ENCODE results near the gene POLN. TPM values are rescaled to one million over a fixed set of nuclear protein-coding genes. Genes with fewer than 3 reads are reported as not detected.

POLN gene
- total RNA-seq, 1 experiment from 2014 or later: 0.24 TPM

DNA sequence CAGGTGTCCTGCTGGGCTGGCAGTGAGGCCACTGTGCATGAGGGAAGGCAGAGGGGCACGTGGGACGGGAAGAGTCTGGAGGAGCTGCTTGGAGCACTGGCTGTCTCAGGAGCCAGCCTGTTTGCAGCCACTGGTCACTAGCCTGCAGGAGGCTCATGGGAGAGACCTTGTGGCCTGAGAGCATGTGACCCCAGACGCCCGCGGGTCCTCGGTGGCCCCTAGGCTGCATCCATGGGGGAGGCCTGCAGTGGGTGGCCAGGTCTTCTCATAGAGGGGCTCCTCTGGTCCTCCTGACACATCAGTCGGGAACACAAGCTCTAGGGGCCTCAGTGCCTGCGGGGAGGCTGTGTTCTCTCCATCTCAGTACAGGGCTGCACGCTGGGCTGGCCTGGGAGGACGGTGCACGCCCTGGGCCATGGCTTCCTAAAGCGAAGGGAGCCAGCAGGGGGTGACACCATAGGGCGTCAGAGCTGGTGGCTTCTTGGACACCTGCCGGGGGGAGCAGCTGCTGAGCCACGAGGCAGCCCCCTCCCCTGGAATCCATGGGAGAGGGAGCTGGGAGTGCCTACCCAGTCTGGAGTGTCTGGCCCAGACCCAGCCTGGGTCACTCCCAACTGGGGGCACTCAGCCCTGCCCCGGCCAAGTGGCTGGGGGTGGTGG, 170.5 kb downstream of the POLN start:
- no peak for DNase-seq (ENCODE audit: low read depth)

GRCh38 chr4:2070421-2071251, 171.3 kb downstream of the POLN start:
- no peak for DNase-seq (ENCODE audit: low read depth)

DNA sequence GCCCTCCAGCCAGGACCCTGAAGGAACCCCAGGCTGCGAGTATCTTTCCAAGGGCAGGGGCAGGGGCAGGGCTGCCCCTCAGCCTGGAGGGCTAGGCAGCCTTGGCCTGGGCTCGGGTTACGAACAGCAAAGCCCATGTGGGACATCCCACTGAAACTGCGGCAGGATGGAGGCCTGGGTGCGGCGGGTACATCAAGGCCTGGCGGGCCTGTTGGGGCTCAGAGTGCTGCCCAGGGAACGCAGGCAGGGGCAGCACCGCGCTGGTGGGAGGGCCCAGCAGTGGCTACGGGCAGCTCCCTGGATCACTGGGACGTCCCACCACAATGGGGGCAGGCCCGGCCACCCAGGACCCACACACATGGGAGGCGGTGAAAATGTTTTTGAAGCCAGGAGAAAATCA, 171.9 kb downstream of the POLN start:
- no peak for DNase-seq (ENCODE audit: low read depth)

GRCh38 chr4:2069161-2069971, 172.6 kb downstream of the POLN start:
- DNase-seq (ENCODE audit: low read depth): no peak

DNA sequence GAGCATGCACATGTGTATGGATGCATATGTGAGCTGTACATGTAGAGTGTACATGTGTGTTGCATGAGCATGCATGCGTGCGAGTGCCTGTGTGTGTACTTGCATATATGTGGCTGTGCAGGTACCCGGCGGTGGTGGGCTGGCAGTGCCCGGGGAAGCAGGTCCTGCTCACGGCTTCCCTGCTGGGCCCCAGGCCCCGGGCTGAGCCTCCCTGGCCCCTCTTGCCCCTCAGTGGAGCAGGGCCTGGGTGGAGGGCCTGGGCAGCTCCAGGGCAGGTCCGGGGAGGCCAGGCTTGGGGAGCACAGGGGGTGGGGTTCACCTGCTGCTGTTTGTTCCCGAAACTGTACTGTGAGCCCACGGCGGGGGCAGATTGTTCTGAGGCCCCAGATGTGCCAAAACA, 173.4 kb downstream of the POLN start:
- DNase-seq (ENCODE audit: low read depth): no peak

DNA sequence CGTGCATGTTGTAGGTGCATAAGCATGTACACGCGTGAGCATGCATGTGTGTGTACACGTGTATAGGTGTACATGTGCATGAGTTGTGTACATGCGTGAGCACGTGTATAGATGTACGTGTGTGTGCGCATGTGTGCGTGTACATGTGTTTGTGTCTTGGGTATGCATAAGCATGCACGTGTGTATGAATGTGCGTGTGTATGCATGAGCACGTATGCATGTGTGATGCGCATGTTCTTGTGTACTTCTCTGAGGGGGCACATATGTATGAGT, 173.8 kb downstream of the POLN start:
- DNase-seq (ENCODE audit: low read depth): no peak

DNA sequence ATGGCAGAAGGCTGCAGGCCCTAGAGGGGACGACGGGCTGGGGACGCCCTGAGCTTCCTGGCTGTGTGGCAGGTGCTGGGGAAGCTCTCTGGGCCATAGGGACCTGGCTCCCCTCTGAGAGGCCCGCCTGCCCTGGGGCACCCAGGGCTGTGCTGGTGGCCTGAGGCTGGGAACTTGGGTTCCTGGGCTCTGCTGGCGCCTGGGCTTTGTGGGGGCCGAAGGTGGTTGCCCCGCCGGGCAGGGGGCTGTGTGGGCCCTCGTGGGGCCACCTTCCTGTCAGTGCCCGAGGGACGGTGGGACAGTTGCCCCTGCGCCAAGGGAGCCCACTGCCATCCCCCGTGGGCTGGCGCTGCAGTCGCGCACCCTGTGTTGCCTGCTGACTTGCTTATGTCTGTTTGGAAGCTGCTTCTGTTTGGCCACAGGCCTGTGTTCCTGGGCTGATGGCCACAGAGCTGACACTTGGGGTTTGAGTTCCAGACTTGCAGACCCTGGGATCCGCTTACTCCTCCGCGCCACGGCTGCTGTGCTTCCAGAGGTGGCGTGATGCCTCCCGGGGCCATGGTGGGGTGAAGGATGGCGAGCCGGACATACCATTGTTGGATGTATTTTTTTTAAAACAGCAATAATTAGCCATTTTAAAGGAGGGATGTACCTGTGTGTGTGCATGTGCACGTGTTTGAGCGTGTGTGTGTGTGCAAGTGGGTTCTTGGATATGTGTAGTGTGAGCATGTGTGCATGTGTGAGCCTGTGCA, 174.3 kb downstream of the POLN start:
- no peak for DNase-seq (ENCODE audit: low read depth)

GRCh38 chr4:2066571-2067445, 175.1 kb downstream of the POLN start:
- DNase-seq (ENCODE audit: low read depth): no peak

DNA sequence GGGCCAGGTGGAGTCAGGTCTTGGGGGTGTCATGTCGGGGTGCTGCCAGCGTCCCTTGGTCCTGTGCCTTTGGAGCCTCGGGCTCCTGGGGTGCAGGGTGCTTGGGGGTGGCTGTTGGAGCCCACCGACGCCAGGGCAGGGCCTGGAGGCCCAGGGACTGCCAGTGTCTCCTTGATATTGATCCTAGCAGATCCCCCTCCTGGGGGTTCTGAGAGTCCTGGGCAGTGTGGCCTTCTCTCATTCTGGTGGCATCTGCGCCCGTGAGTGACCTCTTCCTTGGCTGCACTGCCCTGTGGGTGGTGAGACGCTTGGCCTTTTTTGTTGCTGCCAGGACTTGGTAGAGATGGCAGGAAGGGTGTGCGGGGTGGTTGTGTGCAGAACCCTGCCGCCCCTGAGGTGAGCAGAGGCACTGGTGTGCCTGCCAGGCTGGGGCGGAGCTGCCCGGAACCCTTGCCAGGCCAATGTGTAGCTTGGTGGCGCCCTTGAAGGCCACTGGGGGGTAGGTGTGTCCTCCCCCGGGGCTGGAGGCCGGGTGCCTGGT, 175.8 kb downstream of the POLN start:
- DNase-seq (ENCODE audit: low read depth): no peak

GRCh38 chr4:2065106-2065930, 176.6 kb downstream of the POLN start:
- DNase-seq (ENCODE audit: low read depth): no peak

DNA sequence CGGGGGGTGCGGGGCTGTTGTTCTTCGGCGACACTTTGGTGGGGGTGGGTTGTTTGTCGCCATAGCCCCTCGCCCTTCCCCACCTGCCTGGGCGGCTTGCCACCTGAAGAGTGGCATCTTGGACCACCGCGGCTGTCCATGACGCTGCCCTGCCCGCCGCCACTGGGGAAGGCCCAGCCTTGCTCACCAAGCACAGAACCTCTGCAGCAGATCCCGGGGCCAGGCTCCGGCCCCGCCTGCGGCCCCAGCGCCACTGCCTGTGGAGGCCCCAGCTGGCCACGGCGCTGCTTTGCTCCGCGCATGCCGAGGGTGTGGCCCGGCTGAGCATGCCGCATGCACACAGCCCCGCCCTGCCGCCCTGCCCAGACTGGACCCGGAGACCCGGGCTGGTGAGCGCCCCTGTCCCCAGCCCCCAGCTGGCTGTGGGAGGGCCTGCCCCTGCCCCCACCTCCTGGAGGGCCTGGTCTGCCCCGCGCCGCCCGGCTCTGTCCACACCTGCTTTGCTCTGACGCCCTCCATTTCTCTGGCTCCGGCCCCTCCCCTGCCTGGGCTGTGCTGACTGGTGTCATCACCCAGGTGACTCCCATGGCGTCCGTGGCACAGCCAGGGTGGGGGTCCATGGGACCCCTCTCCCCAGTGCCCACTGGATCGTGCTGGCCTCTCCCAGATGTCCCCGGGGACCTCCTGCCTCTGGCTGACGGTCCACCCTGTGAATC, 177.5 kb downstream of the POLN start:
- no peak for DNase-seq (ENCODE audit: low read depth)

DNA sequence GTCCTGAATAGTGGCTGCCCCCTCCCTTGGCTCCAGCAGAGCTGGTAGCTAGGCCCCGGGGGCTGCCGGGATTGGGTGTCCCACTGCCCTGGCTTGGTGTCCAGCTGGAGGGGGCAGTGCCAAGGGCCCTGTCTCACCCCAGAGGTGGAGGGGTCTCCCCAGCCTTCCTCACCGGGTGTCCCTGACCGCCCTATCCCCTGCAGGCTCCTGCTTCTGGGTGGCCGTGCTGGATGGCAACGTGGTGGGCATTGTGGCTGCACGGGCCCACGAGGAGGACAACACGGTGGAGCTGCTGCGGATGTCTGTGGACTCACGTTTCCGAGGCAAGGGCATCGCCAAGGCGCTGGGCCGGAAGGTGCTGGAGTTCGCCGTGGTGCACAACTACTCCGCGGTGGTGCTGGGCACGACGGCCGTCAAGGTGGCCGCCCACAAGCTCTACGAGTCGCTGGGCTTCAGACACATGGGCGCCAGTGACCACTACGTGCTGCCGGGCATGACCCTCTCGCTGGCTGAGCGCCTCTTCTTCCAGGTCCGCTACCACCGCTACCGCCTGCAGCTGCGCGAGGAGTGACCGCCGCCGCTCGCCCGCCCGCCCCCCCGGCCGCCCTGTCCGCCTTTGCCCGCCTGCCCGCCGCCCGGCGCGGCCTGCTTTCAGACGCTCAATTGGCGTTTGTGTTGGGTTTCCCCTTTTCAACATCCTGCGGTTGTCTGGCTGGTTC, 178.2 kb downstream of the POLN start:
- no peak for DNase-seq (ENCODE audit: low read depth)

- DNase-seq (ENCODE audit: low read depth): no peak
Observed at GRCh38 chr4:2062808-2063524, 179.0 kb downstream of the POLN start.

- DNase-seq (ENCODE audit: low read depth): no peak
Observed at GRCh38 chr4:2062168-2062807, 179.6 kb downstream of the POLN start.

DNA sequence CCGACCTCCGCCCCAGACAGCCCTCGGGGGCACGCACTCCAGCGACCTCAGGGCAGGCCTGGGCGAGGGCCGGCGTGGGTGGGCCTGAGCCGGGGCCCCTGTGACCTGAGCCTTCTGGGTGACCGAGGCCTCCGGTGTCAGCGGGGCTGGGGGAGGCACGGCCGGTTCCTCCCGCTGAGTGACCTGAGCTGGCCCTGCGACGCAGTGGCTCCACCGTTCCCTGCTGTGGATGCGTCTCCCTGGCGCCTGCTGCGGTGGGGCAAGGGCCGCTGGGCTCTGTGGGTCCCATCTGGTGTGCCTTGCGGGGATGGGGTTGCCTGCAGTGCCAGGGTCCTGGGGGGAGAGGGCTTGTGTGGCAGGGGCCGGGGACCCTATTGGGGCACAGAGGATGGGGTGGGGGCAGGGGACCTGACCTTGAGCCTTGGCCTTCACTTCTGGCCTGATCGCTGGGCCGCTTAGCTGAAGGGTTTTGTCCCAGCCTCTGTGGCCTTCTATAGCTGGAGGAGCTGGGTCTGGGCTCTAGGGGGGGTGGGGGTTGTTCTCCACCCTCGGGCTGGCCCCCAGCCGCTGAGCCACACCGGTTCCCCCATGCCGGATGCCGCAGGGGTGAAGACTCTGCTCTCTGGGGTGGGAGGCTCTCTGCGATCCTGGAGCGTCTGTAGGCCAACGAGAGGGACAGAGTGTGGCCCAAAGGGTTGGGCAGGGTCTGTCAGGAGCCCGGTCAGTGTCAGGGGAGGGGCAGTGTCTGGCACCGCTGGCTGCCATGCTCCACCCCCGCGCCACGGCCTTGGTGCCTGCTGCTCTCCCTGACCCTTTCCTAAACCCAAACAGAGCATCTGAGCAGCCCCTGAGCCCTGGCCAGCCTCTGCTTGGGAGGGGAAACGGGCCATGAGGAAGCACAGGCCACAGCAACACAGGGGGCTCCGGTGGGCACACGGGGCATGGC, 180.5 kb downstream of the POLN start:
- DNase-seq (ENCODE audit: low read depth): no peak

DNA sequence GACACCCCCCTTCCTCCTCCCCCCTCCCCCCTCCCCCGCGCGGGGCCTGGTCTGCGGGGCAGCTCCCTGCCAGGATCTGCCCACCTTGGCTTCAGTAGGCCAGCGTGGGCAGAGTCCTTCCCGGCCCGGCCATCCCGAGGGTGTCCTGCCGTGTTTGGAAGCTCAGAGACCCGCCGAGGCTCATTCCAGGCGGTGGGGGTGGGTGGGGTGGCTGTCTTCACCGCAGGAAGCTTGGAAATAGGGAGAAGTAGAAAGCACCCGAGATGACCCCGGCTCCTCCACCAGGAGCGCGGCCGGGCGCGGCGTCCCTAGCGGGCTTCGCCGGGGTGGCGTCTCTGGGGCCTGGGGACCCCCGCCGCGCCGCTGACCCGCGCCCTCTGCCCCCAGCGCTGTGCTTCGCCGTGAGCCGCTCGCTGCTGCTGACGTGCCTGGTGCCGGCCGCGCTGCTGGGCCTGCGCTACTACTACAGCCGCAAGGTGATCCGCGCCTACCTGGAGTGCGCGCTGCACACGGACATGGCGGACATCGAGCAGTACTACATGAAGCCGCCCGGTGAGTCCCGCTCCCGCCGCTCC, 181.2 kb downstream of the POLN start:
- DNase-seq (ENCODE audit: low read depth): no peak
